ENCODE data around the gene IRX1.

IRX1 gene

DNA sequence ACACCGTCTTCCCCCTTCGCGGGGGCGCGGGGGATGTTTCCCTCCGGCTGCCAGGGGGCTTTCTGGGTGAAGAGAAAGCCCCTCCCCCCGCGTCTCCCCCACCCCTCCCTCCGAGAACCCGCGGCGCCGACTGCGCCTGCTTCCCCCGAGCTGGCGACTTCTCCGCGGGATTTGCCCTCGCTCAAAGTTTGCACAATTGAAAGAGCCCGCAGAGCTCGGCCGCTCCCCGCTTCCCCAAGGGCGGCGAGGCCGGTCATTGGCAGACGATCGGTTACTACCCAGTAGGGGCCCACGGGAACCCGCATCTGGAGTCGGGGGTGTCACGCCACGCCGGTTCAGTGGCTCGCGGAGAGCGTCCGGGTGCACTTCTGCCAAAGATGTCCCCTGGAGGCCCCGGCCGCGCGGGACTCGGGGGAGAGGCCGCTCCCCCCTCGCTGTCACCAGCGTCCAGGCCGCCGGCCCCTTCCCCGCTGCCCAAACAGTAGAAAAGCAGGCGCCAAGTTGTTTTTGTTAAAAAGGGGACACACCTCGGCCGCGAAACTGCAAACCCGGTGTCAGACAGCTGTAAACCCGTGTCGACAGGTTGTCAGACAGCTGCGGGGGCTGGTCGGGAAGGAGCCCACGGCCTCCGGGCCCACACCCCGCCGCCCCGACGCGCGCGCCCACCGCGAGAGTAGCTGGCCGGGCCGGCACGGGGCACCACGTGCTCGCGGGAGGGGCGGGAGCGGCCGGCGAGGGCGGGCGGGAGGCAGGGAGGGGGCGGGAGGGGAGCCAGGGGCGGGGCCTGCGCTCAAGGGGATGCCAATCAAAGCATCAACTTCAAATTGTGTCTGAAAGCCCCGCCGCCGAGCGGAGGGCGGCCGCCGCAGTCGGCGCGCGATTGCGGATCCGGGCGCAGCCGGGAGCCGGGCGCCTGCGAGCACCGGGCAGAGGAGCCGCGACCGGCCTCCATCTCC is at the start of gene IRX1:
Gene IRX1 (plus strand): TSS at position 827 of the 956 bp plus-strand sequence. CDS start 274 bp downstream, outside the sequence.
- DNase-seq, result no peak

DNA sequence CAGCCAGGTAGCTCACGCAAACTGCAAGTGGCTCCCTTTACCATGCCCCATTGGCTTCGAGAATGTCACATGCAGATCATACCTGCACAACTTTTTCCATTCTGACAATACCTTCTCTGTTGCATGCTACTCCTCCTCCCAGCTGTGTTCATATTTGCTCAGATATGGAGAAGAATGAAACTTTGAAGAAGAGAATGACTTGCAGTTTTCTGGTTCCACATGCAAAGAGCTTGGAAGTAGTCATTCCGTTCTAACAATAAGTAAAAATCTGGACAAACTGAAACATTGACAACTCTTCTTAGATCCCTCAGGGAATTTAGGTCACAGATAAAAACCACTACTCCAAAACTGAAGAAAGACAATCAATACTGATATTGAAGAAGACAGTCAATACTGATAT is 49.6 kb upstream of the IRX1 start:
- no peak for DNase-seq

DNA sequence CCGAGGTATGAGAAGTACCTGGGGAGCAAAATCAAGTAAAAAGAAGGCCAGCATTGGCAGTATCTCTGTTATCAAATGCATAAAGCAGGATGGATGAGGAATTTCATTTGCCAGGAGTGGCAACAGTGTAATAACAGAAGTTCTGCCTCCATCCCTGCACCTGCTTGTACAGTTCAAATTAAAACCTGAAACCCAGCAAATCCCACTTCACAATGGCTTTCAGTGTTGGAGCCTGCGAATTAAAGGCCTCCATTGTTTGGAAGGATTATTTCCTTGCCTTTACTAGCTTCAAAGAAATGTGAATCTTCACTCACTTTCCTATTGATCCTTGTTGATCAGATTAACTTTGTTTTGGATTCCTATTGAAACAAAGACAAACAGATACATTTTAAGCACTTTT is 31.5 kb upstream of the IRX1 start:
- DNase-seq, result no peak

DNA sequence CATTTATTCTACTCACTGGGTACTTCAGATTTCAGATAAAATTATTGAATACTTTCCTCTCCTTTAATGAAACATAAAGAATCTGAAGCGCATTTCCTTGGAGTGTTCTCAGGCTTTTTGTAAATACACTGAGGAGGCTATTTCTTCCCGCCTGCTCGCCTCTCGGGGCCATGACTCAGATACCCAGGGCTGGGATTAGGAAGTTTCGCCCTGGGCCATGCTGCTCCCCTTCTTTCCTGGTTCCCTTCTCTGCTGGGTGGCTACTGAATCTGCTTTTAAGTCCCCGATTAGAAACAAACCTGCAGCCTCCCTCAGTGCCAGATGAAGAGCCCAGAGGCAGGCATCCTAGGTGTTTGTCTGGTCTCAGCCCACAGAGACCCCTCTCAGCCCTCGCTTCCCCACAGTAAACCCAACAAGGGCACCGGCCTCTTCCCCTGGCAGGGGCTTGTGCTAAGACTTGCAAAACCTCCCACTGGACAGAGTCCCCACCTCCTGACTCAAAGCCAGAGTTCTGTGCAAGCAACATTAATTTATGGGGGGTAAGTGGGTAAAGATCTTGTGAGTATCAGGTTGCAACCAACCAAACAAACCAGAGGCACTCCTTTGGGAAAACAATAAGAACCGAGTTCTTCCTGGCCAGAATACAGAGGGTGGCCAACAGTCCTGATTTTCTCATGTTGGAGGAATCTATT is 30.7 kb upstream of the IRX1 start:
- DNase-seq, result no peak

DNA sequence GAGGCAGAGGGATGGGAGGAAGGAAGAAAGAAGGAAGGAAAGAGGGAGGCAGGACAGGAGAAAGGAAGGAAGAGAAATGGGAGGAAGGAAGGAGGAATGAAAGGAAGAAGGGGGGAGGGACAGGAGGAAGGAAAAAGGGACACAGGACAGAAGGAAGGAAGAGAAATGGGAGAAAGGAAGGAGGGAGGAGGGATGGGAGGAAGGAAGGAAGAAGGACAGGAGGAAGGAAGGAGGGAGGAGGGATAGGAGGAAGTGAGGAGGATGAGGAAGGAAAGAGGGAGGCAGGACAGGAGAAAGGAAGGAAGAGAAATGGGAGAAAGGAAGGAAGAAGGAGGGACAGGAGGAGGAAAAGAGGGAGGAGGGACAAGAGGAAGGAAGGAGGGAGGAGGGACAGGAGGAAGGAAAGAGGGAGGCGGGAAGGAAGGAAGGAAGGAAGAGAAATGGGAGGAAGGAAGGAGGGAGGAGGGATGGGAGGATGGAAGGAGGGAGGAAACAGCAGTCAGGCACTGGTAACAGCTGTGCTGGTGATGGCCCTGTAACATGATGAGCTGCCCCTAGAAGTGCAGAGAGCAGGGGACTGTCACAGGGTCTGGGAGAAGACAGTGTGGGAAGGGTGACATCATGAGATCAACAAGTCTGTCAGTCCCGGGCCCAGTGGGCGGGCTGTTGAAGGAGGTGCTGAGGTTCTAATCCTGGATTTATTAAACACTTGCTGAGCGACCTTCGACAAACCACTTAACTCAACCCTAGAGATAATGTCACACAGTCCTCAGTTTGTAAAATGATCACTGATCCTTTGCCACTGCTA is 10.7 kb upstream of the IRX1 start:
- no peak for DNase-seq

DNA sequence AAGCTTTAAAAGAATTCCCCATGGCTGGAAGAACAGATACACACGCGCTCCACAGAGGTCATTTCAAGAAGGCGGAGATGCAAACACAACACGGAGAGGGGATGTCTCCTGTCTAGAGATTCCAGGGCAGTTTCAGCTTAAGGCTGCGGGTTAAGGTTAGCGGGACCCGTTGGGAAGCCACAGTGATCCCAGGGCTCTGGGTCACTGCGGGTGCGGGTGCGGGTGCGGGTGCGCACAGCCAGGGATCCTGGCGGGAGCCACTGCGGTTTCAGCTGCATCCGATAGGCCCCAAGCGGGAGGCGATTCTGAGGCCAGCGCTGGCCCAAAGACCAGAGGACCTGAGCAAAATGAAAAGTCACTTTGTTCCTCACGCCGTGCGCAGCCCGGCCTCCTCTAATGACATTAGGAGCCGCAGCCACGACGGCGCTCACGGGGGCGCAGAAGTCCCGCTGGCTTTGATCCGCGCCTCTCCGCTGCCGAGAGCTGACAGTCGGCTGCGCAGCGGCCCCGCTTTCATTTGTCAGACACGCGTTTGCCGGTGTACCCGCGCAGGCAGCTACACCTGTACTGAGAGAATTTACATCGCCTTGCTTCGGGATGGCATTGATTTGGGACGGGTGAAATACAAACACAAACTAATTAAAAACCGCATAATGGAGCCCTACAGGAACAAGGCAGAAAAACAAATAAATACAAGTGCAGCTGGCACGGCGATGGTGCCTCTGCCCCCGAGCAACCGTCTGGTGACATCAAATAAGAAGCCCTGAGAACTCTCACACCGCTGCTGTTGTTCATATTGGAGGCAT is 5.3 kb upstream of the IRX1 start:
- DNase-seq, result no peak

DNA sequence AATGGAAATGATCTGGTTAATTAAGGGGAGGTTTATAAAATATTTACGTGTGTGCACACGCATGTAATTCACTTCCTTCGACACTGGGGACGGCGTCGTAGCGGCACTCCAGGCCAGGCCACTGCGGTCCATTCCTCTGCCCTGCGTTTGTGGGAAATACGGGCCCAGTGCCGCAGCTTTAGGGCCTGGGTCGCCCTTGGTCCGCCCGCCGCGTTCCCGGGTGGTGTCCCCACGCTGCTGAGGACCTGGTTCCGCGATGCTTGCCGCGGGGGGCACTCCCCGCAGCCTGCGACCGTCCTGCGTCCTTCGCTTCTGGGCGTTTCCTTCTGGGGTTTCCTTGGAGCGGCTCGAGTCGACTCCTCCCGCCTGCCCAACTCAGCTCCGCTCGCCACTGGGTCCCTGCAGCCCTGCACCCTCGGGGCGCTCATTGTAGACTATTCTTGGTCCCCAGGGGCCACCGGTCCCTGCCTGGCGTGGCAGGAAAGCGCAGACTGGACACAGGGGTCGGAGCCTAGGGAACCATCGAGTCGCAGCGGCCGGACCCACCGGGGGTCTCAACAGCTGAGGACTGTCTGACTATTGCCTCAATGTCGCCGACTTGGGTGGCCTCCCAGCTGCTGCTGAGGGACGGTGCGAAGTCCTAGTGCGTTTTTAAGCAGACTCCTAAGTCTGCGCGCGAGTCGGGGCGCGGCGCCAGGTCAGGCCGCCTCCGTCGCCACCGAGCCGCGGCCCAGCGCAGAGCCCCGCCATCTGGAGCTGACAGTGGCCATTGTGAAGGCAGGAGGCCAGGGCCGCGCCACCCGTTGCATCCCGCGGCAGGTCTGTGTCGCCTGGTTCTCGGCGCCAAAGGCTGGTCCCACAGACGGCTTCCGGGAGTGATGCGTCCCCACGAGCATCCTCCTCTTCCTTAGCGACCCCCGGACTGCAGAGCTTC is 4.4 kb upstream of the IRX1 start:
- DNase-seq, result no peak

DNA sequence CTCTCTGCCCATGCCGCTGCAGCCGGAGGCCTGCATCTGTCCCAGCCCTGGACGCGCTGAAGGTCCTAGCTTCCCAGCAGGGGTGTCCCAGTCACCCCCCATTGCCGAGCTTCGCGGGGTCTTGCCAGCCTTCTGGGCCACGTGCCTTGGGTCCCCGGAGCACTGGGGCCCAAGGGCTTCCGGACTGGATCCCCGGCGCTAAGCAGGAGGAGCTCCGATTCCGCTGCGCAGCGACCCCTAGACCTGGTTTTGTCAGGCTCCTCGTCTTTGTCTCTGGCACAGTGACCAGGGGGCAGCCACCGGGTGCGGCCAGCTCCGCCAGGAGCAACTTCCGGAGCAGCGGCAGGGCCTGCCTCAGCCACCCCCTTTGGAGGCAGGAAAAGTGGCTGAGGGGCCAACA is 3.3 kb upstream of the IRX1 start:
- DNase-seq, result no peak

DNA sequence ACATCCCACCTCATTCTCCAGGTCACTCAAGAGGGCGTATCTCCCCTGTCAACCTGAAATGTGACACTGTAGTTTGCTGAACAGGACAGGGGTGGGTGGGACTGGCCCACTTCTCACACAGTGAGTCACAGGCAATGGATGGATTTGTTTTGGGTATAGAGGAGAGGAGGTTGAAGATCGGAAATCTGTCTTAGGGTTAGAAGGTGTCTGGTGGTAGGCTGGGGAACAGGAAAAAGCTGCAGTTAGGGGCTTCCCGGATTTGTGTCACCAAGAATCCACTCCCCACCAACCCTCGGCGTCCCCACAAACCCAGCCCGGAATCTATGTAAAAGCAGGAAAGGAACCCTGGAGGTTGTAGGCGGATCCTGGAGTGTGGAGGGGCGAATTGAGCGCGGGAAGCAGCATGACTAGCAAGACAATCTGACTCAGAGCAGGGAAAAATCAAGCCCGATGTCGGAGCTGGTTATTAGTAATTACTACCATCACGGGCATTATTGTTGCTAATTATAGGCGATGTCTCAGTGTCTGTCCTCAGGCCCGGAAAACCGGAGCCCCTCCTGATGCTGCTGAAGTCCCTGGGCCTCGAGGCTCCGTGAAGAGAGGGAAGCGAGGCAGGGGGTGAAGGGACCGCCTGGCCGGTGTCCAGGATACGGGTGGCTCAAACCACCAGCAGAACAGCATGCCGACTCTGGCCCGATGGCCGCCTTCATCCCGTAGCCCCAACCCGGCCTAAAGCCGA is 1.7 kb upstream of the IRX1 start:
- no peak for DNase-seq

DNA sequence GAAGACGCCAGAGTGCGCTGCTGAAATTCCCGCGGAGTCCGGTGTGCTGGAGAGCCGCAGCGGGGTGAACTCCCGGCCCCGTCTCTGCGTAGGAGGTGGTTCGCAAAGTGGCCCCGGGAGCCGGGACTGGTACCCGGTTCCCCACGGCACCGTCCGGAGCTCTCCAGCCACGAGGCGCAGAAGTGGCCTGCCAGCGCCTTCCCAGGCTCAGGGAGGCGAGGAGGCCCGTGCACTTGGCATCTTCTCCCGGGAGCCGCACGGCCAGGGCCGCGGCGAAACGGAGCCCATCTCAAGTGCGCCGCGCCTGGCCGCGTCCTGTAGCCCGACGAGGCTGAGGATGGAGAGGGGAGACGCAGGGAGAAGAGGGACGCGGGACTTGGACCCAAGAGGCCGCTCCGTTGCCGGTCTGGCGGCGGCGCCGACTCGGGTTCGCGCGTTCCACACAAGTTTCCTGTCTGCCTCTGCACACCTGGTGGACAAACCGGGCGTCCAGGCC is 1.1 kb upstream of the IRX1 start:
- no peak for DNase-seq

DNA sequence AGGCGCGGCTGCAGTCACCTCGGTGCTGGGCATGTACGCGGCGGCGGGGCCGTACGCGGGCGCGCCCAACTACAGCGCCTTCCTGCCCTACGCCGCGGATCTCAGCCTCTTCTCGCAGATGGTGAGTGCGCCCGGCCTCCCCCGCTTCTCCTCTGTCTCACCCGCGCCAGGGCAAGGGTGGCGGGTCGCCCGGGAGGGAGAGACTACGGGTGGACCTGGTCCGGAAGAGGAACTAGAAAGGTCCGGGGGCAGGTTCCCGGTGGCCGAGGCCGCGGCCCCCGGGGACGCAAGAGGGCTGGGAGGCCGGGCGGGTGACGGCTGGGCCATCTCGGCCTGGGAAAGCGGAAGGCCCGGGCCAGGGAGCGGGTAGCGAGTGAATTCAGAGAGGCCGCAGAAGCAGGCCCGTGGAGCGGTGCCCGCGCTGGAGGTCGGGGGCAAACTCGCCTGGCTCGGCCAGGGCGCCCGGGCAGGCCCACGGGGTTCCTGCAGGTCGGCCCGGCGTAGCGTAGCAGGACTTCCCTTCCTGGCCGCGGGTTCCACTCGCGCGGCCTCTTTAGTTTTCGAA is 711 bp downstream of the IRX1 start:
- no peak for DNase-seq

DNA sequence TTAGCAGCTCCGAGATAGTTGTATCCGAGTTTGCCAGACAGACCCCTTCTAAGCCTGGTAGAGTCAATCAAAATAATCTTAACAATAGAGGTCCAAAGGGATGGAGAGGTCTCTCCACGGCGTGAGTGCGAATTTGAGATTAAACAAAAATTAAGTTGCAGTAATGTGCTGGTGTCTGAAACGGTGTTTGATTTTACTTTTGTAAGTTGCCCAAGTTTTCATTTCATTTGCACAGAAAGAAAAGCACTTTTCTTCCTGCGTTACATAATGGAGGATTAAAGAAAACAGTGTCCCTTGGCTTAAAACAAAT is 1.2 kb downstream of the IRX1 start:
- DNase-seq, result no peak

DNA sequence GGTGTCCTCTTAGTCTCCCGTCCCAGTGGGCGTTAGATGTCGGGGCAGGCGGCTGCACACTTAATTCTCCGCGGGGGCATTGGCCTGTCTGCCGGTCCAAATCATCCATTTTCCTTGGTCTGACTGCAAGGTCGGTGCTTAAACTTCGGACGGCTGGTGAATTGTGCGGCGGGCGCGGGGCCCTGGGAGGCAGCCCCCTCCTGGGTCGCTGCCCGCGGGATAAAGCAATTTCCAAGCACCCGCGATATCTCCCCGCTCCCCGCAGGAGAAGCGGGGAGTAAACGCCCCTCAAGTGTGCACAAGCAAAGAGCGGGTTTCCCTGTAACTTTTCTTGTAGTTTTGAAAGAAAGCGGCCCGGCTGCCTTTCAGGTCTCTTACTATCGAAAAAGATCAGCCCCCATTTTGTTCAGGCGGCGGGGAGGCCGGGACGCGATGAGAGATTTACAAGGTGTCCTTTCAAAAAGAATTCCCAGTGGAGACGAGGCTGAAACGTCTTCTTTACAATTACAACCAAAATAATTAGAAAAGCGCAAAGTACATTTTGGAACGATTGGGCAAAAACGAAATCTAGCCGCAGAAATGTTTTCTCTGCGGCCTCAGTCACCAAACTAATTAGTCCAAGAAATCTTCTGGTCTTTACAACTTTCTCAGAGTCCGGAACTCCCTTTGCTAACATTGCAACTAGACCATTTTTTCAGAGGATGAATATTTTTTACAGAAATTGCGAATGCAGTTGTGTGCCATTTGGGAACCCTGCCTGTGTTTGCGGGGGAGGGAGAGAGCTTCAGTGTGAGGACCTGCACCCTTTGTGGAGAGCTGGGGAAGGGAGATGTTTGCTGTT is 1.8 kb downstream of the IRX1 start:
- no peak for DNase-seq

DNA sequence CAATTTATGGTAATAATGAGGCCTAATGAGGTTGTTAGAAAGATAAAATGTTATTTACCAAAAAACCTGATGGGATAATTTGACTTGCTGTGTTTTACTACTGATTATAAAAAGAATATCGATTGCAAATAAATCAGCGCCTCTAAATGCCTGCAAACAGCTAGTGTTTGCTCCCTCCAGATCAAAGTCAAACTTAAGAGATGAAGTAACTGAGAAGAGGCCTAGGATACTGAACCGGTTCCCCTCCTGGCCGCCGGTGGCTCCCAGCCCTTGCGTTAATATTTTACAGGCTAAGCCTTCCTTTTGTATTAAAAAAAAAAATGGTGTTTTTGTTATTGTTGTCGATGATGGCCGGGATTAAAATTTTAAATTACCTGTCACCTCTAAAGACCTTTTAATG is 2.6 kb downstream of the IRX1 start:
- no peak for DNase-seq

DNA sequence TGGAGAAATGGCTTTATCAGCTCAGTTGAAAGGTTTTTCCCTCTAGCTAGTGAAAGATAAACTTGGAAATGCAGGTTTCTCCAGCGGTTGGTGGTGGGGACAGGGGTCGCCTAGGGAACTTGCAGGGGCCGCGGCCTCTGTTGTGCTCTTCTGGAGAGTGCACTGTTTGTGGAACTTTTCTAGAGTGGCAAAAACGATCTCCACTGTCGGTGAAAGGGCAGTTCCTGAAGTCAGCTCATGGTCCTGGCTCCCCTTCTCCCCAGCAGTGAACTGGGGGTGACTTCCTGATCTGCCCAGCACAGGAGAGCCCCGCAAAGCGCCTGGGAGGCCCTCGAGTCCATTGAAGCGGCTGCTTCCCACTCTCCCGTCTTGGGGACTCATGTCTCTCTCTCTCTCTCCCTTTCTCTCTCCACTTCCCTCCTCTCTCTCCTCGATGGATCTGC is 3.2 kb downstream of the IRX1 start:
- no peak for DNase-seq

DNA sequence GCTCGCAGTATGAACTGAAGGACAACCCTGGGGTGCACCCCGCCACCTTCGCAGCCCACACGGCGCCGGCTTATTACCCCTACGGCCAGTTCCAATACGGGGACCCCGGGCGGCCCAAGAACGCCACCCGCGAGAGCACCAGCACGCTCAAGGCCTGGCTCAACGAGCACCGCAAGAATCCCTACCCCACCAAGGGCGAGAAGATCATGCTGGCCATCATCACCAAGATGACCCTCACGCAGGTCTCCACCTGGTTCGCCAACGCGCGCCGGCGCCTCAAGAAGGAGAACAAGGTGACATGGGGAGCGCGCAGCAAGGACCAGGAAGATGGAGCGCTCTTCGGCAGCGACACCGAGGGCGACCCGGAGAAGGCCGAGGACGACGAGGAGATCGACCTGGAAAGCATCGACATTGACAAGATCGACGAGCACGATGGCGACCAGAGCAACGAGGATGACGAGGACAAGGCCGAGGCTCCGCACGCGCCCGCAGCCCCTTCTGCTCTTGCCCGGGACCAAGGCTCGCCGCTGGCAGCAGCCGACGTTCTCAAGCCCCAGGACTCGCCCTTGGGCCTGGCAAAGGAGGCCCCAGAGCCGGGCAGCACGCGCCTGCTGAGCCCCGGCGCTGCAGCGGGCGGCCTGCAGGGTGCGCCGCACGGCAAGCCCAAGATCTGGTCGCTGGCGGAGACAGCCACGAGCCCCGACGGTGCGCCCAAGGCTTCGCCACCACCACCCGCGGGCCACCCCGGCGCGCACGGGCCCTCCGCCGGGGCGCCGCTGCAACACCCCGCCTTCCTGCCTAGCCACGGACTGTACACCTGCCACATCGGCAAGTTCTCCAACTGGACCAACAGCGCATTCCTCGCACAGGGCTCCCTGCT is 3.8 kb downstream of the IRX1 start:
- no peak for DNase-seq

DNA sequence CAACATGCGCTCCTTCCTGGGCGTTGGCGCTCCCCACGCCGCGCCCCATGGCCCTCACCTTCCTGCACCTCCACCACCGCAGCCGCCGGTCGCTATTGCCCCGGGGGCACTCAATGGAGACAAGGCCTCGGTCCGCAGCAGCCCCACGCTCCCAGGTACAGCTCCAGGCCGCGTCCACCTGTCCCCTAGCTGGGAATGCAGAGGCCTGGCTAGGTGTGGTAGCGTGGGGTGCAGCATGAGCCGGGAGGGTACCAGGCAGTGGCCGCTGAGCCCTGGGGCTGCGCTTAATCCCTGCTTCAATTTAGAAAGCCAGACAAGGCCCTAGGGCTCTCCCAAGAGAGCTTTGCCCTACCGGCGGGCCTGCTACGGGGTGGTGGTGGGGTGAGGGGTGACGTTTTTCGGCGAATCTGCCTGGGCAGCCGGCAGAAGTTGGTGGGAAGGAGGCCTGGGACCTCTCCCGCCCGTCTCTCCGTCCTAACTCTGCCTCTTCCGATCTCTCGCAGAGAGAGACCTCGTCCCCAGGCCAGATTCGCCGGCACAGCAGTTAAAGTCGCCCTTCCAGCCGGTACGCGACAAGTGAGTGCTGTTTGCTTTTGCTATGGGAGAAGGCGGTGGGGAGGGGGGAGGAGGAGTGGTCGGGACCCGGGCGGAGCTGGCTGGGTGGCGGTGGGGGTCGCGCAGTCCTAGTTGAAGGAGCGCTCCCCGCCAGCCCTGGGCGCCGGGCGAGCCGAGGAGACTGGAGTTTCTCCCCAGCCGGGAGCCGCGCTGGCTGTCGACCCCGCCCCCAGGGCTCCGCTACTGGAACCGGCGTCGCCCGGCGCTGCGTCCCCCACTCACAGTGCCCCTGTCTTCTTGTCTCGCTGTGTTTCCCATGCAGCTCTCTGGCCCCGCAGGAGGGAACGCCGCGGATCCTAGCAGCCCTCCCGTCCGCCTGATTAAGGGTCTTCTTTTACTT is 4.8 kb downstream of the IRX1 start:
- DNase-seq, result no peak
